GM21619 (cell line): ENCODE measurements around the gene GRM2.

Experiments used
- ATAC-seq: cut with Tn5 transposase; IDR thresholded peaks from one replicate; pipeline ENCODE4 v1.9.1; 2021; ENCODE audit not compliant: unreplicated experiment

Gene GRM2

GRCh38 chr3:51680196-51680595 lies 26.7 kb upstream of the GRM2 start:
- ATAC-seq, result no peak

GRCh38 chr3:51680663-51681230 lies 26.1 kb upstream of the GRM2 start:
- ATAC-seq, result no peak

- no peak for ATAC-seq
Measured at GRCh38 chr3:51681453-51681852, 25.4 kb upstream of the GRM2 start.

GRCh38 chr3:51682079-51682478 lies 24.8 kb upstream of the GRM2 start:
- peak; percentile 81 for ATAC-seq

GRCh38 chr3:51682526-51682925 lies 24.3 kb upstream of the GRM2 start:
- no peak for ATAC-seq

GRCh38 chr3:51683566-51683965 lies 23.3 kb upstream of the GRM2 start:
- no peak for ATAC-seq

- no peak for ATAC-seq
Measured at GRCh38 chr3:51684971-51685751, 21.7 kb upstream of the GRM2 start.

GRCh38 chr3:51686056-51686455 lies 20.8 kb upstream of the GRM2 start:
- ATAC-seq, result no peak

- peak; percentile 52 for ATAC-seq
Measured at GRCh38 chr3:51686512-51687215, 20.2 kb upstream of the GRM2 start.

GRCh38 chr3:51687431-51688205 lies 19.2 kb upstream of the GRM2 start:
- ATAC-seq, result no peak

- ATAC-seq, result no peak
Measured at GRCh38 chr3:51688206-51688600, 18.7 kb upstream of the GRM2 start.

- ATAC-seq, result no peak
Measured at GRCh38 chr3:51691021-51691420, 15.8 kb upstream of the GRM2 start.

GRCh38 chr3:51691949-51692348 lies 14.9 kb upstream of the GRM2 start:
- no peak for ATAC-seq

GRCh38 chr3:51692980-51693395 lies 13.9 kb upstream of the GRM2 start:
- ATAC-seq, result no peak

- ATAC-seq, result no peak
Measured at GRCh38 chr3:51696954-51697353, 9.9 kb upstream of the GRM2 start.

GRCh38 chr3:51698209-51698608 lies 8.7 kb upstream of the GRM2 start:
- ATAC-seq, result no peak

- ATAC-seq, result no peak
Measured at GRCh38 chr3:51700403-51700802, 6.5 kb upstream of the GRM2 start.

- ATAC-seq, result no peak
Measured at GRCh38 chr3:51702156-51702555, 4.7 kb upstream of the GRM2 start.

GRCh38 chr3:51703068-51703760 lies 3.7 kb upstream of the GRM2 start:
- ATAC-seq, result no peak

GRCh38 chr3:51703761-51704510 lies 2.9 kb upstream of the GRM2 start:
- no peak for ATAC-seq
